Muscle of back (tissue), 11 donors: Measurements from ENCODE around the gene BUB1B. TPM values are rescaled to one million over a fixed set of nuclear protein-coding genes. Genes with fewer than 3 reads are reported as not detected.

Experiments used
- DNase-seq, 3 donors: peaks; one replicate each; pipeline versions ENCODE4 v3.0.0 to v3.0.0-alpha.2; 2013
- polyA plus RNA-seq, 10 donors: library from polyadenylated mRNA; unstranded; fragments of 120-200 nt; gene quantifications; one replicate each; pipeline ENCODE4 v1.2.1, GENCODE V29; 2013; ENCODE audit not compliant: insufficient read length in 10 of 10

The BUB1B gene
- polyA plus RNA-seq, 10 donors, result 10.5 to 23.3 (median 14.1) TPM

DNA sequence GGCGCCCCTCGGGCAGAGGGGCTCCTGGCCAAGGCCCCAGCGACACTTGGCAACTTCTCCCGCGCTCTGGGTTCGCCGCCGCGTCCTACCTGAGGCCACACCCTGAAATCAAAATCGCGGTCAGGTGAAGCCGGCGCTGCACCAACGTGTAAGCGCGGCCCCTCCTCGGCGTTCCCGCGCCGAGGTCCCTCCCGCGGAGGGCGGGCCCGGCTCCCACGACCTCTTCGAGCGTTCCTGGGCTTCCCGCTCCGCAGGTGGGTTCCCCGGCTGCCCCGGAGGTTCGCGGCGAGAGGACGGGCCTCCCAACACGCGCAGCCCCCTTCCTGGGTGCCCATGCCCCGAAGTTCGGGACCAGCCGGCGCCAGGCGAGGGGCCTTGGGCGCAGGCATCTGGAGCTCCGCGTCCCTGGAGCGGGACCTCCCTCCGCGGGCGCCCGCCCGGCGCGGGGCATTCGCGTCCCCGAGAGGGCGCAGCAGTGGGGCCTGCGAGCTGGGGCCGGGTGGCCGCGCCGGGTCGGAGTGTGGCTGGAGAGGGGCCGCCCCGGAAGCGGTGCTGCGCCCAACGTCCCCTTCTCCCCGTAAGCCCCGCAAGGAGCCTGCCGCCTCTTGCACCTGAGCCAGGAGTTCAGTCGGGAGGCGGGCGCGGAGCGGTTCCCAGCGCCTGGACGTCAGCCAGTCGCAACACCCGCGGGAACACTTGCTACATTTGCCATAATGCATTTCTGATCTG is 91.7 kb downstream of the BUB1B start:
- DNase-seq, result peak in 1 of 3 donors; percentile 69

- no peak for DNase-seq
Observed at GRCh38 chr15:40253167-40253790, 92.4 kb downstream of the BUB1B start.

DNA sequence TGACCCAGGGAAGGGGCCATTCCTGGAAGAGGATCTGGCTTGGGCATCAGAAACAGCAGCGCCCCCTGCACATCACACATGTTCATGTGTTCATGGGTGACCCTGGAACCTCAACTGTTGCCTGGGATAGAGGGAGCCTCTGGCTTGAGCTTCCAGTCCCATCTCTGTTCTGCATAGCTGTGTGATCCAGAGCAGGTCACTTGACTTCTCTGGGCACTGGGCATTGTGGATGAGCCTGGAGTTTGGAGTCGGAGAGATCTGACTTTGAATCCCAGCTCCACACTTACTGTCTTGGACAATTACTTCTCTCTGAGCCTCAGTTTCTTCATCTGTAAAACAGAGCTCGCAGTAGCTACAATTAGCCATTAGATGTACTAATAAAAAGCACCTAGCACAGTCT is 93.6 kb downstream of the BUB1B start:
- no peak for DNase-seq

GRCh38 chr15:40255033-40255432 is 94.2 kb downstream of the BUB1B start:
- DNase-seq, result no peak

DNA sequence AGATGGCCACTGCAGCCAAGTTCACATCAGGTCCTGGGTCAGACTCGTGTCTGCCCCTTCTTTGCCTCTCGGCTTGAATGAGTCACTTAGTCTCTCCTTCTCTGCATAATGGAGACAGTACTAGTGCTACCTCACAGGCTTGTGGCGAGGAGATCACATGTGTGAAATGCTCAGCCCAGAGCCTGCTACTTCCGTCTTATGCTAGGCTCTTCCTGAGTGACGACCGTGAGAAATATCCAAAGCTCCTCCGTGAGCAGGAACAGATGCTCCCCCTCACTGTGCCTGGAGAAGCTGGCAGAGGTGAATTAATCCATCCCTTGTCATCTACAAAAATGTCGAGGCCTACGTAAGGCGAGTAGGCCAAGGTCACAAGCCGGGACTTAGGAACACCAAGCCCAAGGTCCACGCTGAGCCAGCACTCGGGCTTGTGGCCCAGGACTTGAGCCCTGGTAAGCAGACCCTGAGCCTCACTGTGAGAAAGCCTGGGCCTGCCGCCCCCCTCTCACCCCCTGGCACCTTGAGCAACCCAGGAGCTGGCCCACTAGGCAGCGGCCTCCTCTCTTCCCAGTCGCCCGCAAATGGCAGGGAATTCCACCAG is 95.9 kb downstream of the BUB1B start:
- no peak for DNase-seq

- DNase-seq, result no peak
Observed at GRCh38 chr15:40257656-40258450, 97.0 kb downstream of the BUB1B start.

GRCh38 chr15:40258544-40258943 is 97.7 kb downstream of the BUB1B start:
- DNase-seq, result no peak

GRCh38 chr15:40259021-40259420 is 98.2 kb downstream of the BUB1B start:
- DNase-seq, result no peak

- DNase-seq, result peak in 2 of 3 donors; percentile 42 to 63
Observed at GRCh38 chr15:40263024-40263754, 102.3 kb downstream of the BUB1B start.

DNA sequence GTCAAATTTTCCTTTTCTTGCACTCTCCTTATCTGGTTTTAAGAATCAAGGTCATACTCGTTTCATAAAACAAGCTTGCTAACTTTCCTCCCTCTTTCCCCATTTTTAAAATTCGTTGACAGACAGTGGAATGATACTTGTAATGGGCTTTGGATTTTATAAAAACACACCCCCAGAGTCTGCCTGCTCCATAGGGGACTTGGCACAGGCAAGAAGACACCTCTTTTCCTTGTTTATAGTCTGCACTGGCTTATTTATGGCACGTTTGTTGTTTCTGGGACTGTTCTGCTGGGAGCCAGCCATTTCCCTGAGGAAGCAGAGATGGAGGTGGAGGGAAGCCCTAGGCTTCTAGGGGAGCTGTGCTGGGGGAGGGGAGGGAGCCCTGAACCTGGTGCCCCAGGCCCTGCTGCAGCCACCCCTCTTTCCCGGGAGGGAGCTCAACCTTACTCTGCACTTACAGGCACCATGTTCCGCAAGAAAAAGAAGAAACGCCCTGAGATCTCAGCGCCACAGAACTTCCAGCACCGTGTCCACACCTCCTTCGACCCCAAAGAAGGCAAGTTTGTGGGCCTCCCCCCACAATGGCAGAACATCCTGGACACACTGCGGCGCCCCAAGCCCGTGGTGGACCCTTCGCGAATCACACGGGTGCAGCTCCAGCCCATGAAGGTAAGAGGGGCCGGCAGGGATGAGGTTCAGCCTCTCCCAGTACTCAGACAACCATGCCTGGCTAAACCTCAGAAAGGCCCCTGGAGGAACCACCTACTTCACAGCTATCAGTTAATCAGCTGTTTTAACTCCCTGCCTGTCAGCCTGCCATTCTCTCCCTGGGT is 103.7 kb downstream of the BUB1B start:
- DNase-seq, result no peak

- no peak for DNase-seq
Observed at GRCh38 chr15:40265355-40265754, 104.5 kb downstream of the BUB1B start.

GRCh38 chr15:40265875-40266274 is 105.0 kb downstream of the BUB1B start:
- DNase-seq, result no peak

DNA sequence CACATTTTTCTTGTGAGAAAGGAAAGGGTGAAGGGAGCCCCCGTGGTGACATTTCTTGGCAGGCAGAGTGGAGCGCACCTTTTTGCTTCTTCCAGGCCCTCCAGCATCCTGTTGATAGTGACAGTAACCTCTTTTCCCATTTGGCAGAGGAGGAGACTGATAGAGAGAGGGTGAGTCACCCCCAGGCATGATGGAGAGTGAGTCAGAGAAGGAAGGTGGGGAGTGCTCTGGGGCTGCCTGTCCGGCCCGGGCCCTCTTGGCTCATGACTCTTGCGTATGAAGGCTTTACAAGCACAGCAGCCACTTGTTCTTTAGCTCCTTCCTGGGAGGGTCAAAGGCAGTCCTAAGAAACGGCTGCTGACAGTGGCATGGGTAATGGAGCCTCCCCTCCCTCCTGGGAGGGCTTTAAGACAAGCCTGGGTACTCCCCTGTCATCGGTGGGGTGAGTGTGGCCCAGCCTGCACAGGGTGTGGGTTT is 106.0 kb downstream of the BUB1B start:
- peak in 1 of 3 donors; percentile 78 for DNase-seq

GRCh38 chr15:40267670-40268069 is 106.8 kb downstream of the BUB1B start:
- no peak for DNase-seq

GRCh38 chr15:40269604-40270003 is 108.7 kb downstream of the BUB1B start:
- DNase-seq, result no peak

DNA sequence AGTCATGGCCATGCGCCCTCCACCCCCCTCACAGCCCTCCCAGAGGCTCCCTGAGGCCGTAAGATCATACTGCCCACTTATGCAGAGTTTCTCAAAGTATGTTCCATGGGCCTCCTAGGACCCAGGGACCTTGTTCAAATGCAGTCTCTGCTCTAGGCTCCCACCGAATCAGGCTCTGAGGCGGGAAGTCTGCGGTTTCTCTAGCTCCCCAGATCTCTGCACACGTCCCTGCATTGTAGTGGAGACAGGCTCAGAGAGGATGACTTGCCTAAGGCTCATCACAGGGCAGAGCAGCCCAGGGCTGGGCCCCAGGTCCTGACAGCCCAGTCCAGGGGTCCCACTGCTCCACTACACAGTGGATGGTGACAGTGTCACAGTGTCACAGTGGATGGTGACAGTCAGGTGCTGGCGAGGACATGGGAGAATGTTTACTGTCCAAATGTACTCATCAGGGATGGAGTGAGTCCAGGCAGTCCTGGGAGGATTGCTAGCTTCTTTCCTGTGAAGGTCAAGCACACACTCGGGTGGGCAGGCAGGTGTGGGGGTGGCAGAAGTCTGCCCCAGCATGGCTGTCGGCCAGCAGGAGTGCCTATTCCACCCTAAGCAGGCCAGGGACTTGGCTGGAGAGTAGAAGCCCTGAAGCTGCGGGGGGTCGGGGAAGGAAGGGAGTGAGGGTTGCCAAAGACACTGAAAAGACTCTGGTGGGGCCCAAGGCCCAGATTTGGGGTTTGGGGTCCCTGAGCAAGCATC is 109.6 kb downstream of the BUB1B start:
- no peak for DNase-seq
